IMR-90 (cell line): ENCODE data around the gene TGFBR2. TPM values are rescaled to one million over a fixed set of nuclear protein-coding genes. Genes with fewer than 3 reads are reported as not detected.

ENCODE experiments used
- ATAC-seq: fragments of 200-7000 bp; cut with Tn5 transposase; 2 replicates; pipeline ENCODE4 v1.9.1; 2020; ENCODE audit warnings: low read depth, mild to moderate bottlenecking, moderate library complexity
- BruUV-seq: library from RNA; stranded (reverse); fragments of 400-500 nt; replicated peaks from 2 replicates; lab custom pipeline; 2021; lab: Mats Ljungman, UMichigan
- CTCF ChIA-PET: fragments of 300-600 bp; formaldehyde crosslinking; extraction: SDS; loops from one replicate; lab custom pipeline; 2021; ENCODE audit warnings: antibody characterized with exemption; lab: Yijun Ruan, JAX
- POLR2A ChIA-PET: fragments of 300-600 bp; sonication (Branson Sonifier 250); formaldehyde crosslinking; loops from one replicate; lab custom pipeline; 2022; ENCODE audit warnings: antibody characterized with exemption; ENCODE audit not compliant: unreplicated experiment; lab: Charles Lee
- DNase-seq: peaks from one replicate; pipeline ENCODE4 v3.0.0; 2013
- H2AFZ ChIP-seq: replicated peaks from 2 replicates; pipeline ENCODE3; 2013; ENCODE audit warnings: low read length, mild to moderate bottlenecking; ENCODE audit not compliant: poor library complexity
- H2AK5ac ChIP-seq: 2 replicates; pipeline ENCODE4 v1.6.1; 2013; ENCODE audit warnings: low read depth, low read length, inconsistent platforms
- H2AK9ac ChIP-seq: replicated peaks from 2 replicates; pipeline ENCODE3; 2013; ENCODE audit warnings: mild to moderate bottlenecking, low read depth, low read length, moderate library complexity; ENCODE audit not compliant: poor library complexity
- H2BK120ac ChIP-seq: 2 replicates; pipeline ENCODE4 v1.6.1; 2013; ENCODE audit warnings: low read depth, low read length, inconsistent platforms
- H2BK15ac ChIP-seq: 3 replicates; pipeline ENCODE4 v1.6.1; 2013; ENCODE audit warnings: low read depth, low read length, inconsistent platforms
- H2BK20ac ChIP-seq: 2 replicates; pipeline ENCODE4 v1.6.1; 2013; ENCODE audit warnings: low read depth, mild to moderate bottlenecking, inconsistent platforms, low read length, moderate library complexity
- H2BK5ac ChIP-seq: 2 replicates; pipeline ENCODE4 v1.6.1; 2013; ENCODE audit warnings: mild to moderate bottlenecking, low read depth, low read length, inconsistent platforms; ENCODE audit not compliant: poor library complexity, severe bottlenecking
- H3K14ac ChIP-seq: replicated peaks from 2 replicates; pipeline ENCODE4 v1.6.1; 2013; ENCODE audit warnings: low read depth, low read length, inconsistent platforms
- H3K18ac ChIP-seq: 2 replicates; pipeline ENCODE4 v1.6.1; 2013; ENCODE audit warnings: low read depth, low read length, control low read depth
- H3K23ac ChIP-seq: 2 replicates; pipeline ENCODE4 v1.6.1; 2013; ENCODE audit warnings: low read depth, low read length, inconsistent platforms
- H3K27ac ChIP-seq: 2 replicates; pipeline ENCODE4 v1.5.1; 2013; ENCODE audit warnings: mild to moderate bottlenecking, control low read depth, low read length; ENCODE audit not compliant: insufficient read depth
- H3K27me3 ChIP-seq: 2 replicates; pipeline ENCODE4 v1.6.1; 2013; ENCODE audit warnings: low read length; ENCODE audit not compliant: control insufficient read depth, insufficient read depth
- H3K36me3 ChIP-seq: 2 replicates; pipeline ENCODE4 v1.6.1; 2013; ENCODE audit warnings: low read length, mixed read lengths; ENCODE audit not compliant: control insufficient read depth, insufficient read depth
- H3K4ac ChIP-seq: 2 replicates; pipeline ENCODE4 v1.6.1; 2013; ENCODE audit warnings: low read depth, low read length, inconsistent platforms
- H3K4me1 ChIP-seq: 2 replicates; pipeline ENCODE4 v1.6.1; 2013; ENCODE audit warnings: low read length, mixed read lengths; ENCODE audit not compliant: control insufficient read depth, insufficient read depth
- H3K4me2 ChIP-seq: 2 replicates; pipeline ENCODE4 v1.6.1; 2013; ENCODE audit warnings: low read depth, mild to moderate bottlenecking, control low read depth, low read length, moderate library complexity
- H3K4me3 ChIP-seq: 2 replicates; pipeline ENCODE4 v1.5.1; 2013; ENCODE audit warnings: low read depth, mild to moderate bottlenecking, control low read depth, low read length, moderate library complexity; ENCODE audit not compliant: insufficient read depth
- H3K56ac ChIP-seq: 2 replicates; pipeline ENCODE4 v1.6.1; 2013; ENCODE audit warnings: low read length, inconsistent platforms; ENCODE audit not compliant: insufficient read depth; ENCODE audit errors: extremely low read depth
- H3K79me1 ChIP-seq, 2 experiments: 2 replicates each; pipeline ENCODE4 v1.6.1; 2013; ENCODE audit warnings: low read length in 2 of 2, inconsistent platforms in 1 of 2, low read depth in 1 of 2
- H3K9ac ChIP-seq: 2 replicates; pipeline ENCODE4 v1.6.1; 2013; ENCODE audit warnings: low read depth, low read length, control low read depth
- H3K9me1 ChIP-seq: 2 replicates; pipeline ENCODE4 v1.6.1; 2013; ENCODE audit warnings: low read length, inconsistent platforms; ENCODE audit not compliant: insufficient read depth
- H3K9me3 ChIP-seq: 2 replicates; pipeline ENCODE4 v1.6.1; 2013; ENCODE audit warnings: low read length; ENCODE audit not compliant: control insufficient read depth, insufficient read depth
- H4K20me1 ChIP-seq: 2 replicates; pipeline ENCODE4 v1.6.1; 2013; ENCODE audit warnings: low read length, inconsistent platforms; ENCODE audit not compliant: insufficient read depth
- H4K5ac ChIP-seq: 2 replicates; pipeline ENCODE4 v1.6.1; 2013; ENCODE audit warnings: mild to moderate bottlenecking, low read depth, low read length, control low read depth
- H4K8ac ChIP-seq, 2 experiments: 2 replicates each; pipeline ENCODE4 v1.6.1; 2013; ENCODE audit warnings: low read depth in 2 of 2, low read length in 2 of 2, control low read depth in 1 of 2, inconsistent platforms in 1 of 2
- H4K91ac ChIP-seq: 2 replicates; pipeline ENCODE4 v1.6.1; 2013; ENCODE audit warnings: low read depth, low read length, inconsistent platforms; ENCODE audit not compliant: insufficient read depth
- CHD1 ChIP-seq: IDR thresholded peaks from 2 replicates; pipeline ENCODE4 v1.6.1; 2012; ENCODE audit warnings: low read depth, low read length, improper control_type of control experiment
- FOS ChIP-seq: fragments of 150-350 bp; IDR thresholded peaks from 2 replicates; pipeline ENCODE4 v1.6.1; 2016; ENCODE audit warnings: low read depth, low read length
- MAFK ChIP-seq: IDR thresholded peaks from 2 replicates; pipeline ENCODE4 v1.6.1; 2012; ENCODE audit warnings: low read depth, low read length, improper control_type of control experiment
- RAD21 ChIP-seq: IDR thresholded peaks from 2 replicates; pipeline ENCODE4 v1.6.1; 2012; ENCODE audit warnings: low read length, improper control_type of control experiment
- RFX5 ChIP-seq: IDR thresholded peaks from 2 replicates; pipeline ENCODE4 v1.8.0; 2012; ENCODE audit warnings: low read depth, mild to moderate bottlenecking, low read length, moderate library complexity
- SMC3 ChIP-seq: fragments of 150-350 bp; IDR thresholded peaks from 2 replicates; pipeline ENCODE4 v1.6.1; 2016; ENCODE audit warnings: low read depth, mild to moderate bottlenecking, antibody characterized with exemption, low read length, moderate library complexity
- WGBS, 2 experiments: methylation state at CpG; one replicate each; pipeline versions ENCODE4 v1.1.5 to v1.1.7; 2013; ENCODE audit warnings: missing lambda C conversion rate in 2 of 2; ENCODE audit not compliant: insufficient read length in 1 of 2; ENCODE audit errors: extremely low coverage in 2 of 2; 5-methylcytosine and 5-hydroxymethylcytosine counted together
- dilution Hi-C: fragments of 300-500 bp; cut with HindIII; formaldehyde crosslinking; loops from one replicate; pipeline ENCODE4 v1.14.3; 2018; ENCODE audit warnings: low sequenced_read_pairs; ENCODE audit not compliant: unreplicated experiment
- in situ Hi-C: fragments of 300-500 bp; cut with MboI; formaldehyde crosslinking; loops from 3 replicates; pipeline ENCODE4 v1.14.3; 2019; ENCODE audit warnings: low sequenced_read_pairs, inconsistent platforms, mixed read lengths
- intact Hi-C: fragments of 100-400 bp; cut with micrococcal nuclease; formaldehyde crosslinking; loops from 2 replicates; pipeline ENCODE4 v1.10.0; 2022
- polyA plus RNA-seq, 3 experiments: library from polyadenylated mRNA; depleted of rRNA; stranded (reverse); fragments of >200 nt; gene quantifications; 2 replicates each; pipeline ENCODE4 v1.2.3, GENCODE V29; 2012; ENCODE audit warnings: low replicate concordance in 1 of 3
- total RNA-seq: library from RNA; depleted of rRNA; stranded (reverse); fragments of >200 nt; gene quantifications from 2 replicates; pipeline ENCODE4 v1.2.3, GENCODE V29; 2012

Gene TGFBR2
- total and polyA plus RNA-seq, 2 of the 4 experiments (the other 2 are of a cell fraction), result 63.7 to 87.5 TPM

- peak overlapping the region; percentile 68 for H3K27ac ChIP-seq
- peaks cover 31% of the 10 kb centered on the region for H3K36me3 ChIP-seq
- peak overlapping the region; percentile 40; the same call in 1 of the 2 replicates for H3K56ac ChIP-seq
- no peak overlapping the region for H3K4me3 ChIP-seq
- no peaks in the 10 kb centered on the region for H3K27me3 ChIP-seq
- peak overlapping the region; percentile 47 for H2AK9ac ChIP-seq
- no peak for TF ChIP-seq RAD21
- no peak for TF ChIP-seq CHD1
- TF ChIP-seq RFX5, result no peak
- TF ChIP-seq MAFK, result no peak
- TF ChIP-seq SMC3, result no peak
- no peak for TF ChIP-seq FOS
- intact Hi-C loops, result loop anchor here (1.0 kb wide), 1 partner anchor 10 kb away; no protein-coding TSS in a partner anchor
- H3K79me1 ChIP-seq, result peaks cover 40 to 61% of the 10 kb centered on the region in 2 experiments
- H4K91ac ChIP-seq, result peak overlapping the region; percentile 88
- H4K5ac ChIP-seq, result peak overlapping the region; percentile 91
- WGBS, 2 experiments, result 93% methylated on average over 3 of the region's 5 CpGs; no CpG with 5 or more reads in 1 of the 2 experiments
- H2AFZ ChIP-seq, result no peak overlapping the region
- H3K14ac ChIP-seq, result peak overlapping the region; percentile 47
- dilution Hi-C loops, result no loop called here
- peak overlapping the region; percentile 90 for H2BK20ac ChIP-seq
- H4K8ac ChIP-seq, result peak overlapping the region; percentile 27 to 85
- peak overlapping the region; percentile 74 for H3K23ac ChIP-seq
- H3K9me3 ChIP-seq, result no peaks in the 10 kb centered on the region
- CTCF ChIA-PET, result interaction anchor here (0.6 to 1.0 kb wide), 2 partner anchors 10 to 33 kb away, joined by 3 to 6 read pairs; no protein-coding TSS in a partner anchor
- H3K9ac ChIP-seq, result peak overlapping the region; percentile 18; the same call in 1 of the 2 replicates
- no peak for ATAC-seq
- POLR2A ChIA-PET, result no interaction called here
- no peaks in the 10 kb centered on the region for H4K20me1 ChIP-seq
- H3K4me1 ChIP-seq, result peaks cover 29% of the 10 kb centered on the region
- H3K4ac ChIP-seq, result peak overlapping the region; percentile 88
- no peak overlapping the region for H3K4me2 ChIP-seq
- peak overlapping the region; percentile 95 for H2BK5ac ChIP-seq
- H3K9me1 ChIP-seq, result peaks cover 21% of the 10 kb centered on the region
- peak overlapping the region; percentile 82 for H2AK5ac ChIP-seq
- H2BK120ac ChIP-seq, result peak overlapping the region; percentile 72
- H3K18ac ChIP-seq, result peak overlapping the region; percentile 96
- in situ Hi-C loops, result no loop called here
- BruUV-seq, result no TSS peak
- DNase-seq, result no peak
- H2BK15ac ChIP-seq, result peak overlapping the region; percentile 93
These were observed 42.4 kb downstream of the TGFBR2 start for GRCh38 chr3:30648670-30649357.
